ENCODE data around the gene PAH. TPM values are rescaled to one million over a fixed set of nuclear protein-coding genes. Genes with fewer than 3 reads are reported as not detected.

The PAH gene
- total and polyA plus RNA-seq, 2 of the 13 experiments (the other 11 are each of a cell fraction or from before 2014, with no cell fraction given) = 192 to 451 TPM

GRCh38 chr12:102965281-102966155 is 48.5 kb upstream of the PAH start:
- no peak overlapping the region for H3K27ac ChIP-seq (ENCODE audit: extremely low read length, insufficient read depth, low read length)
- TF ChIP-seq WIZ (CRISPR knock-in tag; IDR thresholded peaks at IDR 0.05) (no peak), TMF1 (CRISPR knock-in tag; IDR thresholded peaks at IDR 0.05; ENCODE audit: low read depth) (no peak), TP53 (CRISPR knock-in tag; conservative IDR thresholded peaks at IDR 0.05) (no peak), GABPB1 (CRISPR knock-in tag; IDR thresholded peaks at IDR 0.05) (no peak), ZNF24 (IDR thresholded peaks at IDR 0.05) (no peak), TAF15 (IDR thresholded peaks at IDR 0.05; ENCODE audit: low read depth, low read length, poor library complexity, severe bottlenecking) (no peak), RFXANK (CRISPR knock-in tag; IDR thresholded peaks at IDR 0.05) (no peak), ZNF652 (CRISPR knock-in tag; IDR thresholded peaks at IDR 0.05; ENCODE audit: borderline replicate concordance, low read depth) (no peak), HOXA9 (CRISPR knock-in tag; IDR thresholded peaks at IDR 0.05; ENCODE audit: borderline replicate concordance) (no peak), MLX (CRISPR knock-in tag; IDR thresholded peaks at IDR 0.05) (no peak)
- TF ChIP-seq, protein P1, sequence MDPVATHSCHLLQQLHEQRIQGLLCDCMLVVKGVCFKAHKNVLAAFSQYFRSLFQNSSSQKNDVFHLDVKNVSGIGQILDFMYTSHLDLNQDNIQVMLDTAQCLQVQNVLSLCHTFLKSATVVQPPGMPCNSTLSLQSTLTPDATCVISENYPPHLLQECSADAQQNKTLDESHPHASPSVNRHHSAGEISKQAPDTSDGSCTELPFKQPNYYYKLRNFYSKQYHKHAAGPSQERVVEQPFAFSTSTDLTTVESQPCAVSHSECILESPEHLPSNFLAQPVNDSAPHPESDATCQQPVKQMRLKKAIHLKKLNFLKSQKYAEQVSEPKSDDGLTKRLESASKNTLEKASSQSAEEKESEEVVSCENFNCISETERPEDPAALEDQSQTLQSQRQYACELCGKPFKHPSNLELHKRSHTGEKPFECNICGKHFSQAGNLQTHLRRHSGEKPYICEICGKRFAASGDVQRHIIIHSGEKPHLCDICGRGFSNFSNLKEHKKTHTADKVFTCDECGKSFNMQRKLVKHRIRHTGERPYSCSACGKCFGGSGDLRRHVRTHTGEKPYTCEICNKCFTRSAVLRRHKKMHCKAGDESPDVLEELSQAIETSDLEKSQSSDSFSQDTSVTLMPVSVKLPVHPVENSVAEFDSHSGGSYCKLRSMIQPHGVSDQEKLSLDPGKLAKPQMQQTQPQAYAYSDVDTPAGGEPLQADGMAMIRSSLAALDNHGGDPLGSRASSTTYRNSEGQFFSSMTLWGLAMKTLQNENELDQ (CRISPR knock-in tag; IDR thresholded peaks at IDR 0.05; ENCODE audit: borderline replicate concordance) = no peak
- H3K79me2 ChIP-seq (ENCODE audit: insufficient read depth, low read length) = no peaks in the 10 kb centered on the region
- no peak overlapping the region for H3K4me3 ChIP-seq (replicated peaks in 1 of 3; ENCODE audit: insufficient read depth in 1 of 3, low read depth in 2 of 3, low read length in 3 of 3)
- H3K27me3 ChIP-seq (ENCODE audit: control insufficient read depth in 1 of 2, insufficient read depth in 2 of 2, low read length in 2 of 2) = peaks cover 1 to 65% of the 10 kb centered on the region in 2 experiments; a peak in 4 of 5 replicates
- H3K36me3 ChIP-seq (replicated peaks in 1 of 2; ENCODE audit: control insufficient read depth in 1 of 2, insufficient read depth in 2 of 2, low read length in 2 of 2) = no peaks in the 10 kb centered on the region
- CTCF ChIA-PET (ENCODE audit: low intra/inter-chr PET ratio, low total read pairs) = no interaction called here
- no peaks in the 10 kb centered on the region for H3K4me1 ChIP-seq (ENCODE audit: insufficient read depth, low read length)
- no TSS peak for BruUV-seq (replicated peaks)
- no peaks in the 10 kb centered on the region for H4K20me1 ChIP-seq (ENCODE audit: insufficient read depth, low read length)
- no peak overlapping the region for H3K4me2 ChIP-seq (ENCODE audit: low read depth, low read length)
- WGBS (ENCODE audit: low lambda C conversion rate) = 16% methylated on average over 29 of the region's 38 CpGs
- no peak overlapping the region for H2AFZ ChIP-seq (ENCODE audit: low read length)
- DNase-seq (ENCODE audit: low spot score) = no peak
- no peak for ATAC-seq
- H3K9ac ChIP-seq (ENCODE audit: insufficient read depth, low read depth, low read length) = no peak overlapping the region
- intact Hi-C loops (cut with micrococcal nuclease; ENCODE audit: unreplicated experiment) = no loop called here
- in situ Hi-C loops (cut with HindIII; ENCODE audit: extremely low pct_ligation_motif_present, low pct_unique_long_range_greater_than_20kb) = no loop called here
- no peaks in the 10 kb centered on the region for H3K9me3 ChIP-seq (ENCODE audit: low read length)
- POLR2A ChIA-PET = no interaction called here
- no peak for FAIRE-seq

Measured in HepG2 (cell line).